Keratinocyte (primary cell): ENCODE data around the gene PNMA1. TPM values are rescaled to one million over a fixed set of nuclear protein-coding genes. Genes with fewer than 3 reads are reported as not detected.

Experiments used
- DNase-seq: peaks from one replicate; pipeline ENCODE4 v3.0.0-alpha.2; 2011; ENCODE audit warnings: low read depth, missing footprints, low spot score
- FAIRE-seq: peaks from 2 replicates; lab custom pipeline; 2011; peaks lifted over from hg19 to GRCh38; lab: Jason Lieb, UNC
- H2AFZ ChIP-seq: 2 replicates; pipeline ENCODE4 v1.6.0; 2012; ENCODE audit warnings: low read length, control low read depth, inconsistent platforms; ENCODE audit not compliant: control insufficient read depth
- H3K27ac ChIP-seq: 2 replicates; pipeline ENCODE4 v1.5.1; 2011; ENCODE audit warnings: low read length; ENCODE audit not compliant: control insufficient read depth, insufficient read depth
- H3K27me3 ChIP-seq: 3 replicates; pipeline ENCODE4 v1.6.0; 2011; ENCODE audit warnings: low read length; ENCODE audit not compliant: control insufficient read depth, insufficient read depth; ENCODE audit errors: extremely low read depth
- H3K36me3 ChIP-seq, 2 experiments: 2 replicates in 1 of 2; 3 replicates in 1 of 2; pipeline ENCODE4 v1.5.1; 2011; ENCODE audit warnings: low read length in 2 of 2, mild to moderate bottlenecking in 1 of 2; ENCODE audit not compliant: control insufficient read depth in 2 of 2, insufficient read depth in 2 of 2; ENCODE audit errors: extremely low read depth in 1 of 2
- H3K4me1 ChIP-seq: 3 replicates; pipeline ENCODE4 v1.5.1; 2011; ENCODE audit warnings: low read length; ENCODE audit not compliant: control insufficient read depth, insufficient read depth; ENCODE audit errors: extremely low read depth
- H3K4me2 ChIP-seq: 3 replicates; pipeline ENCODE4 v1.6.0; 2011; ENCODE audit warnings: low read depth, low read length; ENCODE audit not compliant: control insufficient read depth, insufficient read depth; ENCODE audit errors: extremely low read depth
- H3K4me3 ChIP-seq, 3 experiments: fragments of 200-600 bp in 1 of 3; sonication (generic) in 1 of 3; 2 replicates in 2 of 3; 3 replicates in 1 of 3; pipeline ENCODE4 v1.5.1; 2011 to 2016; ENCODE audit warnings: low read length in 3 of 3, mild to moderate bottlenecking in 3 of 3, control low read depth in 2 of 3, inconsistent platforms in 1 of 3, low read depth in 1 of 3, mixed read lengths in 1 of 3, mixed run types in 1 of 3, moderate library complexity in 1 of 3; ENCODE audit not compliant: control insufficient read depth in 2 of 3, insufficient read depth in 2 of 3; ENCODE audit errors: extremely low read depth in 1 of 3
- H3K79me2 ChIP-seq: 2 replicates; pipeline ENCODE4 v1.6.0; 2012; ENCODE audit warnings: low read length; ENCODE audit not compliant: control insufficient read depth, insufficient read depth
- H3K9ac ChIP-seq: 3 replicates; pipeline ENCODE4 v1.6.0; 2011; ENCODE audit warnings: low read length; ENCODE audit not compliant: control insufficient read depth, insufficient read depth; ENCODE audit errors: extremely low read depth
- H3K9me1 ChIP-seq: 3 replicates; pipeline ENCODE4 v1.6.0; 2011; ENCODE audit warnings: low read length; ENCODE audit not compliant: control insufficient read depth, insufficient read depth; ENCODE audit errors: extremely low read depth
- H3K9me3 ChIP-seq: 2 replicates; pipeline ENCODE4 v1.5.1; 2012; ENCODE audit warnings: low read depth, low read length; ENCODE audit not compliant: control insufficient read depth
- H4K20me1 ChIP-seq: 3 replicates; pipeline ENCODE4 v1.6.0; 2011; ENCODE audit warnings: low read length; ENCODE audit not compliant: control insufficient read depth, insufficient read depth; ENCODE audit errors: extremely low read depth
- CTCF ChIP-seq, 3 experiments: IDR thresholded peaks in 1 of 3; conservative IDR thresholded peaks in 1 of 3; optimal IDR thresholded peaks in 1 of 3; 2 replicates in 2 of 3; 3 replicates in 1 of 3; pipeline versions ENCODE3 to v1.5.1; 2011; ENCODE audit warnings: low read length in 3 of 3, mild to moderate bottlenecking in 3 of 3, moderate library complexity in 2 of 3, control low read depth in 1 of 3, inconsistent platforms in 1 of 3; ENCODE audit not compliant: insufficient read depth in 2 of 3; ENCODE audit errors: extremely low read depth in 1 of 3
- EZH2 ChIP-seq: IDR thresholded peaks from one replicate; pipeline ENCODE4 v1.6.1; 2012; ENCODE audit warnings: inconsistent platforms, mild to moderate bottlenecking, low read length, moderate library complexity
- dilution Hi-C: fragments of 300-500 bp; cut with MboI; formaldehyde crosslinking; loops from one replicate; pipeline ENCODE4 v1.7.0; 2020; ENCODE audit warnings: low sequenced_read_pairs; ENCODE audit not compliant: extremely low pct_ligation_motif_present
- polyA plus RNA-seq, 5 experiments: library from polyadenylated mRNA; depleted of rRNA in 3 of 5; stranded (reverse) in 3 of 5; stranded (forward) in 1 of 5; unstranded in 1 of 5; fragments of >200 nt; gene quantifications; 1 replicate in 1 of 5; 2 replicates in 3 of 5; 3 replicates in 1 of 5; pipeline versions ENCODE4 v1.2.1 to v1.2.3, GENCODE V29; 2011 to 2012; ENCODE audit warnings: missing spikeins in 2 of 5, low read depth in 1 of 5, low replicate concordance in 1 of 5

PNMA1 gene
- polyA plus RNA-seq, 1 donor (not counting 4 experiments of a cell fraction or from before 2014, with no cell fraction given), result 8.2 TPM

DNA sequence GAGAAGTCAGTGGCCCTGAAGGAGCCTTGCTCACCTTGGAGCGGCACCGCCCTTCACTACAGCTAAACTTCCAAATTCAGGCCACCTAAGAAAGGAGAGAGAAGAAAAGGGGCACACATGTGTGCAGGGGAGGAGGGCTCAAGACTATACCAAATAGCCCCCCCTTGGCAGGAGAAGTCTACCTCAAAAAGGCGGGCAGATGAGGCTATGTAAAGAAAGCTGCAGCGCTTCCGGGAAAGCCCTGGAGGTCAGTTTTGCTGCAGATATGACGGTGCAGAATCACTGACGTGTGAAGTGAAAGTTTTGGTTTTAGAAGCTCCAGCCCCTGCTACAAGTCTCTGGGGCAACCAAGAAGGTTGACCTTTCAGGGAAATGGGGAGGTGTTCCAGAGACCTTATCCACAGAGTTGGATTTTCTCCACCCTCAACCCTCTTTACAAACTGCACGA is 48.2 kb upstream of the PNMA1 start:
- H3K79me2 ChIP-seq, result peaks cover 55% of the 10 kb centered on the region
- FAIRE-seq, result no peak
- H4K20me1 ChIP-seq, result no peaks in the 10 kb centered on the region
- H3K4me2 ChIP-seq, result no peak overlapping the region
- DNase-seq, result no peak
- no peak for TF ChIP-seq EZH2
- TF ChIP-seq CTCF (optimal IDR thresholded peaks at IDR 0.05 in 1 of 3, IDR thresholded peaks at IDR 0.05 in 1 of 3, conservative IDR thresholded peaks at IDR 0.05 in 1 of 3; ENCODE audit: extremely low read depth in 1 of 3, insufficient read depth in 2 of 3, low read length in 3 of 3), result no peak
- no peaks in the 10 kb centered on the region for H3K9me3 ChIP-seq
- H3K9me1 ChIP-seq, result no peaks in the 10 kb centered on the region
- H3K9ac ChIP-seq, result no peak overlapping the region
- dilution Hi-C loops, result no loop called here
- peaks cover 35% of the 10 kb centered on the region for H3K4me1 ChIP-seq
- H3K4me3 ChIP-seq, result no peak overlapping the region
- H3K36me3 ChIP-seq, result no peaks in the 10 kb centered on the region
- no peaks in the 10 kb centered on the region for H3K27me3 ChIP-seq
- no peak overlapping the region for H3K27ac ChIP-seq
- H2AFZ ChIP-seq, result no peak overlapping the region

DNA sequence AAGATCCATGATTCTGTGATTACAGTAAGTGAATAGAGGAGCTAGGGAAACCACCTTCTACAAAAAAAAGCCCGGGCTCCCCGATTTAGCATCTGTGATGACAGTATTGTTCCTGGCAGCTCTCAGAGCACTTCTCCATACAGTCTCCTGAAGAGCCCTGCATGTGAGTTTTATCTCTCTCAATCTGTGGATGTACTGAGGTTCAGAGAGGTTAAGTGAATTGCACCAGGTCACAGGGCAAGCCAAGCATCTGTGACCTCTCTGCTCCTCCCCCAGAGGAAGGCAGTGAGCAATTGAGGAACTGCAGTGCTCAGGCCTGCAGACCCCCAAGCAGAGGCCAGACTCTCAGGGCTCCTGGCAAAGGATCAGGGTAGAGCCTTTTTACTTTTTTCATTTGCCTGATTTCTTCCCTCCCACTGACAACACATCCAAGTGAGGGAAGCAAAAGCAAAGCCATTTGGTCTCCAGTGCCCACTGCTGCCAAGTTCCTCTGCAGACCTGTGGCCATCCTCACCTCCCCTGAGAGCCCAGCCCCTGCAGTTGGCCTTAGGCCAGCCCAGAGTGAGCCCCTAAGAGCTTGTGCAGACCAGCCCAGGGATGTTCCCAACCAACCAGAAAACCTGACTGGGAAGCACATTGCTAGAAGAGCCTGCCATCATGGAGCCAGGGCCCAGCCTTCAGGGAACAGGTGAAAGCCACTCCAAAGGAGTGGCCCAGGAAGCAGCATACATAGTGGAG is 47.6 kb upstream of the PNMA1 start:
- Histone ChIP-seq H3K27ac (no peak overlapping the region), H3K4me2 (no peak overlapping the region), H3K27me3 (no peaks in the 10 kb centered on the region), H2AFZ (no peak overlapping the region), H3K4me1 (peaks cover 41% of the 10 kb centered on the region), H3K36me3 (no peaks in the 10 kb centered on the region), H3K79me2 (peaks cover 58% of the 10 kb centered on the region), H3K9me1 (no peaks in the 10 kb centered on the region), H3K9me3 (no peaks in the 10 kb centered on the region), H3K9ac (no peak overlapping the region), H4K20me1 (no peaks in the 10 kb centered on the region), H3K4me3 (no peak overlapping the region)
- dilution Hi-C loops, result no loop called here
- FAIRE-seq, result no peak
- TF ChIP-seq EZH2 (no peak), CTCF (optimal IDR thresholded peaks at IDR 0.05 in 1 of 3, IDR thresholded peaks at IDR 0.05 in 1 of 3, conservative IDR thresholded peaks at IDR 0.05 in 1 of 3; ENCODE audit: extremely low read depth in 1 of 3, insufficient read depth in 2 of 3, low read length in 3 of 3) (no peak)
- DNase-seq, result no peak
